Osteoblast (primary cell): ENCODE results near the gene EXOC4. TPM values are rescaled to one million over a fixed set of nuclear protein-coding genes. Genes with fewer than 3 reads are reported as not detected.

Source experiments
- DNase-seq: peaks from one replicate; pipeline ENCODE4 v3.0.0; 2011; ENCODE audit warnings: low spot score, mixed read lengths; ENCODE audit not compliant: insufficient read length; ENCODE audit errors: missing footprints
- H2AFZ ChIP-seq: 2 replicates; pipeline ENCODE4 v1.6.0; 2011; ENCODE audit warnings: mild to moderate bottlenecking, low read length
- H3K27ac ChIP-seq: 2 replicates; pipeline ENCODE4 v1.5.1; 2011; ENCODE audit warnings: mild to moderate bottlenecking, low read depth, low read length, moderate library complexity
- H3K27me3 ChIP-seq: 2 replicates; pipeline ENCODE4 v1.6.0; 2012; ENCODE audit warnings: mild to moderate bottlenecking, control low read depth, inconsistent platforms, low read length, moderate library complexity; ENCODE audit not compliant: insufficient read depth
- H3K36me3 ChIP-seq: 2 replicates; pipeline ENCODE4 v1.5.1; 2011; ENCODE audit warnings: mild to moderate bottlenecking, low read length, control low read depth, moderate library complexity; ENCODE audit not compliant: insufficient read depth
- H3K4me1 ChIP-seq: 2 replicates; pipeline ENCODE4 v1.5.1; 2011; ENCODE audit warnings: mild to moderate bottlenecking, low read length, control low read depth, moderate library complexity; ENCODE audit not compliant: insufficient read depth
- H3K4me2 ChIP-seq: 2 replicates; pipeline ENCODE4 v1.6.0; 2011; ENCODE audit warnings: mild to moderate bottlenecking, low read length; ENCODE audit not compliant: insufficient read depth
- H3K4me3 ChIP-seq: fragments of 200-600 bp; sonication (generic); 3 replicates; pipeline ENCODE4 v1.5.1; 2012; ENCODE audit warnings: mild to moderate bottlenecking, low read length, inconsistent platforms; ENCODE audit not compliant: insufficient read depth
- H3K79me2 ChIP-seq: 2 replicates; pipeline ENCODE4 v1.6.0; 2012; ENCODE audit warnings: mild to moderate bottlenecking, low read length, control low read depth, inconsistent platforms; ENCODE audit not compliant: insufficient read depth
- H3K9me3 ChIP-seq: 2 replicates; pipeline ENCODE4 v1.5.1; 2011; ENCODE audit warnings: low read depth, low read length, control low read depth
- H4K20me1 ChIP-seq: 2 replicates; pipeline ENCODE4 v1.6.0; 2012; ENCODE audit warnings: mild to moderate bottlenecking, low read length, control low read depth; ENCODE audit not compliant: insufficient read depth
- CTCF ChIP-seq: IDR thresholded peaks from 2 replicates; pipeline ENCODE4 v1.5.1; 2011; ENCODE audit warnings: mild to moderate bottlenecking, low read depth, low read length, moderate library complexity; ENCODE audit errors: extremely low read depth
- total RNA-seq: library from RNA; depleted of rRNA; stranded (reverse); fragments of >200 nt; gene quantifications from 2 replicates; pipeline ENCODE4 v1.2.3, GENCODE V29; 2012

EXOC4 gene
- total RNA-seq, 1 donor: 134 TPM

- Histone ChIP-seq H2AFZ (no peak overlapping the region), H3K27ac (no peak overlapping the region), H3K27me3 (no peaks in the 10 kb centered on the region), H3K4me2 (no peak overlapping the region), H4K20me1 (no peaks in the 10 kb centered on the region), H3K9me3 (no peaks in the 10 kb centered on the region), H3K4me3 (no peak overlapping the region), H3K36me3 (no peaks in the 10 kb centered on the region), H3K4me1 (peaks cover 13% of the 10 kb centered on the region), H3K79me2 (no peaks in the 10 kb centered on the region)
- no peak for TF ChIP-seq CTCF
- no peak for DNase-seq
Measured at GRCh38 chr7:133650487-133651300, 397.8 kb downstream of the EXOC4 start.

- Histone ChIP-seq H2AFZ (no peak overlapping the region), H3K4me3 (no peak overlapping the region), H3K36me3 (no peaks in the 10 kb centered on the region), H3K27me3 (no peaks in the 10 kb centered on the region), H3K79me2 (no peaks in the 10 kb centered on the region), H3K27ac (no peak overlapping the region), H3K4me2 (no peak overlapping the region), H3K9me3 (no peaks in the 10 kb centered on the region), H4K20me1 (no peaks in the 10 kb centered on the region), H3K4me1 (peaks cover 9% of the 10 kb centered on the region)
- DNase-seq: no peak
- TF ChIP-seq CTCF: no peak
Measured at GRCh38 chr7:133652547-133652946, 399.7 kb downstream of the EXOC4 start.

- Histone ChIP-seq H2AFZ (no peak overlapping the region), H3K9me3 (no peaks in the 10 kb centered on the region), H3K27ac (no peak overlapping the region), H3K27me3 (no peaks in the 10 kb centered on the region), H3K36me3 (no peaks in the 10 kb centered on the region), H3K4me3 (no peak overlapping the region), H3K4me1 (peaks cover 8% of the 10 kb centered on the region), H3K4me2 (no peak overlapping the region), H4K20me1 (no peaks in the 10 kb centered on the region), H3K79me2 (no peaks in the 10 kb centered on the region)
- no peak for TF ChIP-seq CTCF
- DNase-seq: no peak
Measured at GRCh38 chr7:133654547-133654946, 401.7 kb downstream of the EXOC4 start.

- H2AFZ ChIP-seq: no peak overlapping the region
- H3K36me3 ChIP-seq: no peaks in the 10 kb centered on the region
- no peaks in the 10 kb centered on the region for H3K9me3 ChIP-seq
- no peaks in the 10 kb centered on the region for H4K20me1 ChIP-seq
- TF ChIP-seq CTCF: no peak
- no peaks in the 10 kb centered on the region for H3K79me2 ChIP-seq
- no peaks in the 10 kb centered on the region for H3K4me1 ChIP-seq
- DNase-seq: no peak
- no peak overlapping the region for H3K4me2 ChIP-seq
- H3K4me3 ChIP-seq: no peak overlapping the region
- no peak overlapping the region for H3K27ac ChIP-seq
- no peaks in the 10 kb centered on the region for H3K27me3 ChIP-seq
Measured at GRCh38 chr7:133662276-133662675, 409.4 kb downstream of the EXOC4 start.
